HG03103 (cell line): ENCODE results near the gene ZBED4.

Experiments
- ATAC-seq: cut with Tn5 transposase; IDR thresholded peaks from one replicate; pipeline ENCODE4 v1.9.1; 2021; ENCODE audit warnings: low read depth; ENCODE audit not compliant: unreplicated experiment

Gene ZBED4

DNA sequence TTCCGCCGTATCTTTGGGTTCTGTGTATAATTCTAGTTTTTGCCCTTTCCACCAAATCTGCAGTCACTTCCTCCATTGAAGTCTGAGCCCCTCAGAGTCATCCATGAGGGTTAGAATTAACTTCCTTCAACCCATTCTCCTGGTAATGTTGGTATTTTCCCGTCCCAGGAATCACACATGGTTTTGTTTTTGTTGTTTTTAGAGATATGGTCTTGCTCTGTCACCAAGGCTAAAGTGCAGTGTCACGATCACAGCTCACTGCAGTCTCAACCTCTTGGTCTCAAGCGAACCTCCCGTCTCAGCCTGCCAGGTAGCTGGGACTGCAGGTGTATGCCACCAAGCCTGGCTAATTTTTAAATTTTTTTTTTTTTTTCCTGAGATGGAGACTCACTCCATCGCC lies 18.7 kb downstream of the ZBED4 start:
- no peak for ATAC-seq

DNA sequence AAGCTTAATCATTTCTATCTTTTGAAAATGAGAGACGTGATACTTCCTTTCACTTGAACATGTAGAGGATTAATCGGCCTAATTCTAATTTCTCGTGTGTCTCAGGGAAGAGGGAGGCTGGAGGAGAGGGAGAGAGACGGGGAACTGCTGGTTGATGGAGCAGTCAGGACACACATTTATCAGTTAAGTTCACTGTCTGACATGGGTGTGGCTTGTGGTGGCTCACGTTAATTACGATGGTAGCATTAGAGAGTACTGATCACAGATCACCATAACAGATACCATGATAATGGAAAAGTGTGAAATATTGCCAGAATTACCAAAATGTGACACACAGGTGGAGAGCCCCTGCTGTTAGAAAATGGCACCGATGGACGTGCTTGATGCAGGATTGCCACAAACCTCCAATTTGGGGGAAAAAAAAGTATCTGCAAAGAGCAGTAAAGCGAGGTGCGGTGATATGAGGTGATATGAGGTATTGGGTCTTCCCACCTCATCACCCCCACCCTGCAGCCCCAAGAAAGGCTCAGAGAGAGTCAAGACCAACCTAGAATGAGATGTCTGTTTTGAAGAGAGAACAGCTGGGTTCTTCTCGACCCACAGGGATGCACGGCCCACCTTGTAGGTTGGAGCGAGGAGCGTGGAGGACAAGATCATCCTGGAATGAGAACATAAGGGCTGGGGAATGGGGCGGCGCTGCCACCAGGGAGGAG lies 19.7 kb downstream of the ZBED4 start:
- no peak for ATAC-seq

DNA sequence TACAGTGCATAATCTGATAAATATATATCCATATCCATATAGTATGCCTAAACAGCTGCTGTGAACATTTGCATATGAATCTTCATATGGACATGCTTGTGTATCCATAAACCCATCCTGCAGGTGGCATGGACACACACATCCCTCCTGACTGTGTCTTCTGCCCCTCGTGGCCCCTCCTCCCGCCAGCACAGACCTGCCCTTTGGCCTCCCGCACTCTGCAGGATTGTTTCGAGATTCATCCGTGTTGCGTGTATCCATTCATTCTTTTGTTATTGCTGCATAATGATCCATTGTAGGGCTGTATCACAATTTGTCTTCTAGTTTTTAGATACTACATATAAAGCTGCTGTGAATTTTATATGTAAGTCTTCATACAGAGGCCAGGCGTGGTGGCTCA lies 24.0 kb downstream of the ZBED4 start:
- no peak for ATAC-seq

DNA sequence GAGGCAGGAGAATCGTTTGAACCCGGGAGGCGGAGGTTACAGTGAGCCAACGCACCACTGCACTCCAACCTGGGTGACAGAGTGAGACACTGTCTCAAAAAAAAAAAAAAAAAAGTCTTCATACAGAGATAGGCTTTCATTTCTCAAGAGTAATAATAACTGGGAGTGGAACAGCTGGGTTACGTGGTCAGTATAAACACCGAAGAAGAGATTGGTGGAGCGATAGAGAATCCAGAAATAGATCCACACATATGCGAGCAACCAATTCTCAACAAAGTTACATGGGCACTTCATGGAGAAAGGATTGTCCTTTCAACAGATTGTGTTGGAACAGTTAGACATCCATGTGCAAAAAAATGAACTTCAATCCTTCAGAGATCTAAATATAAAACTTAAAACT lies 24.6 kb downstream of the ZBED4 start:
- ATAC-seq, result no peak

DNA sequence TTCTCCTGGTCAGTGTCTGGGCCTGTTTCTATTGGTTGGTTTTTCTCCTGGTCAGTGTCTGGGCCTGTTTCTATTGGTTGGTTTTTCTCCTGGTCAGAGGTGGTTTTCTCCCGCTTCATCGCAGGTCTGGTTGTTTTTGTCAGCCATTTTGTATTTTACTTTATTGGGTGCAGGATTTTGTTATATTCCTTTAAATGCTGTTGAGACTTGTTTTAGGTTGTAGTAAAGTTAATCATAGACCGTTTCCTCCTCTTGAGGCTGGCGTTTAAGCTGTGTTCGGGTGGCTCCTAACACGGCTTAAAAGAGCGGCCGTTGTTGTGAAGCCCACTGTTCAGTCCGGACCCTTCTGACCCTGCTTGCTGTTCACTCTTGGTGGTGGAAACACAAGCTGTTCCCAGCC lies 26.2 kb downstream of the ZBED4 start:
- no peak for ATAC-seq

DNA sequence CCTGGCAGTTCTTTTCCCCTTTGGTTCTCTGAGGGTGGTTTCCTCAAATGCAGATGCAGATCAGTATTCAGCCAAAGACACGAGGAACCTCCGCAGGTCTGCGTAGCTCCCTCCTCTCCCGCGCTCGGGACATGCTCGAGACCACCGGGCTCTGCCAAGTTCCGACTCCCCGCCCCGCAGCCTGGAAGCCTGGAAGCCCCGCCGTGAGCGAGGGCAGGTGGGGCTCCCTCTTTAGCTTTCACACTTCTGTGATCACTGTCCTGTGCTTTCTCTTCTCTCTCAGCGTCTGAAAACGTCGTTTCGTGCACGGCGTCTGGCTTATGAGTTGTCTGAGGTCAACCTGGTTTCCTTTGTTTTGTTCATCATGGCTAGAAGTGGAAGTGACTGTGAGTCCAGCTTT lies 26.6 kb downstream of the ZBED4 start:
- no peak for ATAC-seq

DNA sequence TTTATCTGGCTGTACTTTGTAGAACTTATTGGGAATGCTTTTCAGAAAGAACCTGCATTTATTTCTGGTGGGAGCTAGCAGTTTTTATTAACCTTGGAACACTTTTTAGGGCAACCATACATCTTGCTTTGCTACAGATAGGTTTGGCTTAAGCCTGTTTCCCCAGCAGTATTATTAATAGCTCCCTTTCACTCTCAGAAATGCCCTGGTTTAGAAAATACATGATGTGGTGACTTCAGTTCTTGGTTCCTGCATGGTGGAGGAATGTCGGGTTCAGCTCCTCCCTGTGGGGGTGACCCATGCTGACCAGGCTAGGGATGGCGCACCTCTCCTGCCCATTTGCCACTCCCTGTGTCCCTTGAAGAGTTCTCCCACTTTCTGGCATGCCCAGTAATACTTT lies 28.2 kb downstream of the ZBED4 start:
- ATAC-seq, result no peak

DNA sequence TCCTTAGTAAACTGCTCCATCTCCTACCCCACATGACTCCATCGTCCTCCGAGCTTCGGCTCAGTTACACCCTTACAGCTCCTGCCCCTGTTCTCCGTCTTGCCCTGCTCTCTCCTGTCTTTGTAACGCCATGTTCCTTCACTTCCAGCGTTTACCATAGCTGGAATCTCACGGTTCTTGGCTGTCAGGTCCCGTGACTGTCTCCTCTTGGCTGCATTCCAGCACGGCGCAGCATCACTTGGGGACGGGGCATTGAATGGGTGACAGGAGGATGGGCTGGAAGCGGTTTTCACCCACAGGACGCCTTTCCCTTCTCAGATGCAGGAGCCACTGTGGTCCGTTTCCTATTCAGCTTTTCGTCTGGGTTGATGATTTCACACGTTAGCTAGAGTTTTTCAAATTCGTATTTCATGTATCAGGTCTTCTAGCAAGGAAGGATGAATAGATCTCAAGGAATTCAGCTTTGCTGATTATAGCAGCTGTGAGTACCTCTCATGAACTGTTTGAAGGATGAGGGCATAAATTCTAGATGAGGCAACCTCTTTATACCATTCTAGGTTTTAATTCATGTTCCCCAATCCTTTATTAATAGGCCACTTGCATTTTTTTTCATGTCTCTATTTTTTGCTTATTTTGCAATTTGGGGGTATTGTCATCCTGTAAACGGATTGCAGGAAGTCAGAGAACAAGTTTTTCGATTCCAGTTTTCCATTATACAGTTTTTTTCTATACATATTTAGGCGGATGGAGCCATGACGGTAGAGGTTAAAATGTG lies 29.1 kb downstream of the ZBED4 start:
- ATAC-seq, result no peak

DNA sequence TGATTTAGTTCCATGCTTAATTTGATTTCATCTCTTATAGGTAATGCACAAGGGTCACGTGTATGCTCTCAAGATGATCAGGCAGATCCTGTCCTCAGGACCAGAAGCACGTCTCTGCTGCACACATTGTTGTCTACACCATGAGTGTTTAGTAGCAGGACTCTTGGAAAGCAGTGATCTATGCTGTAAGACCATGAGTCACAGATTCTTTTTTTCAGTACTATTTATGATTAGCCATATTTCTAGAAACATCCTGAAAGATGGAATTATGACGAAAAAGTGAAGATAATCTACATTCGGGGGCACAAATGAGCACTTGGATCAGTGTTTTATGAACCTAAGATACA lies 29.6 kb downstream of the ZBED4 start:
- ATAC-seq, result no peak

DNA sequence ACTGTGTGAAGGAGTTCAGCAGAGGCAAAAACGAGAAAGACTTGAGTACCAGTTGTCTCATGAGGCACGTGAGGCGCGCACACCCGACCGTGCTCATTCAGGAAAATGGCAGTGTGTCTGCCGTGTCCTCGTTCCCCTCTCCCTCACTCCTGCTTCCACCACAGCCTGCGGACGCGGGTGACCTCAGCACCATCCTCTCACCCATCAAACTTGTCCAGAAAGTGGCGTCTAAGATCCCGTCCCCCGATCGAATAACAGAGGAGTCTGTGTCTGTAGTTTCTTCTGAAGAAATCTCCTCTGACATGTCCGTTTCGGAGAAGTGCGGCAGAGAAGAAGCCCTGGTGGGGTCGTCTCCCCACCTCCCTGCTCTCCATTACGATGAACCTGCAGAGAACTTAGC lies 30.4 kb downstream of the ZBED4 start:
- no peak for ATAC-seq

DNA sequence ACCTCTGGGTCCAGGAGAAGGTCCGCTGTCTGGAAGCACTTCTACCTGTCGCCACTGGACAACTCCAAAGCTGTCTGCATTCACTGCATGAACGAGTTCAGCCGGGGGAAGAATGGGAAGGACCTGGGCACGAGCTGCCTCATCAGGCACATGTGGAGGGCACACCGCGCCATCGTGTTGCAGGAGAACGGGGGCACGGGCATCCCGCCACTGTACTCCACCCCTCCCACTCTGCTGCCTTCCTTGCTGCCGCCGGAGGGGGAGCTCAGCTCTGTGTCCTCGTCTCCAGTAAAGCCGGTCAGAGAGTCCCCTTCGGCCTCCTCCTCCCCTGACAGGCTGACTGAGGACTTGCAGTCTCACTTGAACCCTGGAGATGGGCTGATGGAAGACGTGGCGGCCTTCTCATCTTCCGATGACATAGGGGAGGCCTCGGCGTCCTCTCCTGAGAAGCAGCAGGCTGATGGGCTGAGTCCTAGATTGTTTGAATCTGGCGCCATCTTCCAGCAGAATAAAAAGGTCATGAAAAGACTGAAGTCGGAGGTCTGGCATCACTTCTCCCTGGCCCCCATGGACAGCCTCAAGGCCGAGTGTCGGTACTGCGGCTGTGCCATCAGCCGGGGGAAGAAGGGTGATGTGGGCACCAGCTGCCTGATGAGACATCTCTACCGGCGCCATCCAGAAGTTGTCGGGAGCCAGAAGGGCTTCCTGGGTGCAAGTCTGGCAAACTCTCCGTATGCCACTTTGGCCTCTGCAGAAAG lies 31.0 kb downstream of the ZBED4 start:
- ATAC-seq, result no peak

DNA sequence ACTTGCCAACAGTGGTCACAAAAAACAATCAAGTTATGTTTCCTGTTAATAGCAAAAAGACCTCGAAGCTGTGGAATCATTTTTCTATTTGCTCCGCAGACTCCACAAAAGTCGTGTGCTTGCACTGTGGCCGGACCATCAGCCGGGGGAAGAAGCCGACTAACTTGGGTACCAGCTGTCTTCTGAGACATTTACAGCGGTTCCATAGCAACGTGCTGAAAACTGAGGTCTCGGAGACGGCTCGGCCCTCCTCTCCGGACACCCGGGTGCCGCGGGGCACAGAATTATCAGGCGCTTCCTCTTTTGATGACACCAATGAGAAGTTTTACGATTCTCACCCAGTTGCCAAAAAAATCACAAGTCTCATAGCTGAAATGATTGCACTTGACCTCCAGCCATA lies 31.6 kb downstream of the ZBED4 start:
- ATAC-seq, result no peak

DNA sequence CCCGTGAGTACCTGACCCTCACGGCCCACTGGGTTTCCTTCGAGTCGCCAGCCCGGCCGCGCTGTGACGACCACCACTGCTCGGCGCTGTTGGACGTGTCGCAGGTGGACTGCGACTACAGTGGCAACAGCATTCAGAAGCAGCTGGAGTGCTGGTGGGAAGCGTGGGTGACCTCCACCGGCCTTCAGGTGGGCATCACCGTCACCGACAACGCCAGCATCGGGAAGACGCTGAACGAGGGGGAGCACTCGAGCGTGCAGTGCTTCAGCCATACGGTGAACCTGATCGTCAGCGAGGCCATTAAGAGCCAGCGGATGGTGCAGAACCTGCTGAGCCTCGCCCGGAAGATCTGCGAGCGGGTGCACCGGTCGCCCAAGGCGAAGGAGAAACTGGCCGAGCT lies 32.2 kb downstream of the ZBED4 start:
- ATAC-seq, result no peak

DNA sequence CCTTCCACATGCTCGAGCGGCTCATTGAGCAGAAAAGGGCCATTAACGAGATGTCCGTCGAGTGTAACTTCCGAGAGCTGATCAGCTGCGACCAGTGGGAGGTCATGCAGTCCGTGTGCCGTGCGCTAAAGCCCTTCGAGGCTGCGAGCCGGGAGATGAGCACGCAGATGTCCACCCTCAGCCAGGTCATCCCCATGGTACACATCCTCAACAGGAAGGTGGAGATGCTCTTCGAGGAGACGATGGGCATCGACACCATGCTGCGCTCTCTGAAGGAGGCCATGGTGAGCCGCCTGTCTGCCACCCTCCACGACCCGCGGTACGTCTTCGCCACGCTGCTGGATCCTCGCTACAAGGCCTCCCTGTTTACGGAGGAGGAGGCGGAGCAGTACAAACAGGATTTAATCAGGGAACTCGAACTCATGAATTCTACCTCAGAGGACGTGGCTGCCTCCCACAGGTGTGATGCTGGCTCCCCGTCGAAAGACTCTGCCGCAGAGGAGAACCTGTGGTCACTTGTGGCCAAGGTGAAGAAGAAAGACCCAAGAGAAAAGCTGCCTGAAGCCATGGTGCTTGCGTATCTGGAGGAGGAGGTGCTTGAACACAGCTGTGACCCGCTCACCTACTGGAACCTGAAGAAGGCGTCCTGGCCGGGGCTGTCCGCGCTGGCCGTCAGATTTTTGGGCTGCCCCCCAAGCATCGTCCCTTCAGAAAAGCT lies 32.9 kb downstream of the ZBED4 start:
- no peak for ATAC-seq

DNA sequence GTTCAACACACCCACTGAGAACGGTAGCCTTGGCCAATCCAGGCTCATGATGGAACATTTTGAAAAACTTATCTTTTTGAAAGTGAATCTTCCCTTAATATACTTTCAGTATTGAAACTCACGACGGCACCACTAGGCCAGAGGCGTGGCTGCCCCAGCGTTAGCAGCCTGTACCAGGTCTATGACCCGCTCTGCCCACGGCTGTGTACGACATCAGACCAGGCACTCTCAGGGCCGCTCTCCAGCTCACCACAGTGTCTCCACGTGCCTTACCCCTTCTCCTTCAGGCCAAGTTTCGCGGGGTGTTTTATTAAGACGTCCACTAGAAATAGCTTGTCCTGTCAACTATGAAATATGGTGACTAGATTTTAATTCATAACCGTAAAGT lies 33.4 kb downstream of the ZBED4 start:
- ATAC-seq, result no peak

DNA sequence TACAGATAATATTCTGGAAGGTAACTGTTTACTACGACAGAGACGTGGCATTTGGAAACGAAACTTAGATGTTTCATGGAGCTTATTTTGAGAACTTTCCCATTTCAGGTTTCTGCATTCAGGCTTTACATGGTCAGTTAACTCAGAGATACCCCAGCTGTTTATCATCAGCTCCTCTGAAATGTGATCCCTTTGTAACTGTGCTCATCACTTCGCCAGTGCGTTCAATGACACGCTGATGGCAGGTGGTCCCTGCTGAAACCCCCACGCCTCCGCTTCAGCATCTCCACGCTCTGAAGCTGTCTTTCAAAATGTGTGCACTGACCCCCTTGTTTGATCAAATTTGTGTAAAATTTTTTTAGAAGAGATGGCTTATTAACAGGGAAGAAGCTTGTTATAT lies 34.1 kb downstream of the ZBED4 start:
- ATAC-seq, result no peak

DNA sequence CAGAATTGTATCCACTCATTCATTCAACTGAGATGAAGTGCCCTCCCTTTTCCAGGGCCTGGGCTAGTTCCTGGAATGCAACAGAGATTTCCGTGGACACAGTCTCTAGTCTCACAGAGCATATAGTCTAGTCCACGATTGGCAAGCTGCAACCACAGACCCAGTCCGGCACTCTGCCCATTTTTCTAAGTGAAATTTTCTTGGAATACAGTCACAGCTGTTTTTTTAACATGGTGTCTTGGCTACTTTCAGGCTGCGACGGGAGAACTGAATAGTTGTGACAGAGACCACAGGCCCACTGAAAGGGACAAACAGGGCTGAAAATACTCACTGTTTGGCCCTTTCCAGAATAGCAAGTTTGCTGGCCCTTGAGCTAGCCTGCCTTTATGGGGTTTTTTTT lies 35.4 kb downstream of the ZBED4 start:
- no peak for ATAC-seq

DNA sequence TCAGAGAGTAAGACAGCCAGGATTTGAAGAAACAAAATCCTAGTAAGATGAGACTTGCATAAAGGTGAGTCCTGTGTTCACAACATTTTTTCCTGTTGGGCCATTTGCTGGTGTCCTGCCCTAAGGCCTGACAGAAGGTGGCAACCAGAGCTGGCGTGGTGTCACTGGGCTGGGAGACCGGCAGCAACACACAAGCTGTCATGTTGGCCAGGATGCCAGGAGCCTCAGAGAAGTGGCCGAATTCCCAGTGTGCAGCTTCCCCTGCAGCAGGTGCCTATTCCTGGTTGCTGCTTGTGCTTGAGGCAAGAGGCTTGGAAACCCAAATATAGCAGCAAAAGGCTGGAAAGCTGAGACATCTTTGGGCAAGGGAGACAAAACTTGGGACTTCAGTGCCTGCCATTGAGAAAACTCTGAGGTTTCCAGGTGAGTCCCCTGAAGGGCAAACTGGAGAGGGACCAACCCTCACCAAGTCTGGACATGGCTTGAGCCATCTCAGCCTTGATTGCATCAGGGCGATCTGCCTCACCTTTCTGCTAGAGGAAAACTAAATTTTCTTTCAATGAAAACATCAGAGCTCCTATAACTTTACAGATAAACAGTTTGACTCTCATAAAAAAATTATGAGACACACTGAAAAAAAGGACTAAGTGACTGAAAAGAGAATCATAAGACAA lies 38.7 kb downstream of the ZBED4 start:
- no peak for ATAC-seq

DNA sequence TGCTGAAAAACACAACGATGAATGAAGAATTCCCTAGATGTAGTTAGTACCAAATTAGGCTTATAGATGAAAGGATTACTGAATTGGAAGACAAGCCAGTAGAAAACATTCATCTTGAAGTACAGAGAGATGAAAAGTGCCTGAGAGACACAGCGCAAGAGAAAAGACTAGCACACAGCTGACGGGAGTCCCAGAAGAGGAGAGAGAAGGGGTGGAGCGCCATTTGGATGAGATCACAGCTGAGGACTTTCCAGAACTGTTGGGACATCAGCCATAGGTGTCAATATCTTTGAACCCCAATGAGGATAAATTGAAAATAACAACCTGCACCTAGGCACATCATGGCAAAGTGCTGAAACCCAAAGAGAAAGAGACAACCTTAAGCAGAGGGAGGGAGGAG lies 39.4 kb downstream of the ZBED4 start:
- ATAC-seq, result no peak

DNA sequence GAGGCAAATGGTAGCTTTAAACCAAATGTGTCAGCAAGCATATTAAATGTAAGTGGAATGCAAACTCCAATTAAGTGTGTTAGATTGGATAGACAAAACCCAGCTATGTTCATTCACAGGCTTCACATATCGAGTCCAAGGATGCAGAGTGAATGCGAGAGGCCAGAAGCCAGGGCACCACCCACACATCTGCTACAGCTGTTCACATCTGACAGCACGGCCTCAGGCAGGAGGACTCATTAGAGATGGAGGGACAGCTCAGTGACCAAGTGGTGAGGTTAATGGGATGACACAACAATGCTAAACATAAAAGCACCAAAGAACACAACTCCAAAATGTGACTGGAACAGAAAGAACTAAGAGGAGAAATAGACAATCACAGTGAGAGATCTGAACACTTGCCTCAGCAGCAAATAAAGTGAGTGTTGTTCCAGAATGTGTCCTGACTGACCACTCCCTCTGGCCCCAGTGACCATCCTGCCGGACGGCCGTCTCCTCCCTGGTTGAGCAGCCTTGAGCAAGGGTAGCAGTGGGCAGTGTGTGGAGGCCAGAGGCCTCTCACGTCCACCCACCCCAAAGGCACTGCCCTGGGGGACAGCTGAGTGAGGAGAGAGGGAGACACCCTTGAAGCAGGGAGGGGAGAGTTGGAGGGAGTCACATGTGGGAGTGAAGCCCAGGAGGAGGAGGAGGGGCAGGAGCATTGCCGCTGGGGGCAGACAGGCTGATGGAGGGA lies 40.8 kb downstream of the ZBED4 start:
- ATAC-seq, result no peak
